Measurements from ENCODE around the gene KRT39.

DNA sequence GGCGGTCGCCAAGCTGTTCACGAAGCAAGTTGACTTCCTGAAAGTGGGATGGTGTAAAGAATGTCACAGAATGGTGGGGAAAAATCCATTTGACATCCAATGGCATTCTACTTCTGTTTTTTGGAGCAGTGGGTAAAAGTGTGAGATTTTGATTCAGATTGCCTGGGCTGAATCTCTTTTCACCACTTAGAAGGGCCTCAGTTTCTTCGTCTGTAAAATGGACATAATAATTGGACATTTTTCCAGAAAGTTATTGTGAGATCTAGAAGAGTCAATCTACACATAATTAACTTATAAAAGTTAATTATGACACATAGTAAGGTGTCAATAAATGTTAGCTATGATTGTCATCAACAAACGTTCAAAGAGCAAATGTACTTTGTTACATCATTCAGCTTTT lies 14.4 kb upstream of the KRT39 start:
- TF ChIP-seq POLR2A (IDR thresholded peaks at IDR 0.05; ENCODE audit: low read length), result no peak
- TF ChIP-seq, protein P1, sequence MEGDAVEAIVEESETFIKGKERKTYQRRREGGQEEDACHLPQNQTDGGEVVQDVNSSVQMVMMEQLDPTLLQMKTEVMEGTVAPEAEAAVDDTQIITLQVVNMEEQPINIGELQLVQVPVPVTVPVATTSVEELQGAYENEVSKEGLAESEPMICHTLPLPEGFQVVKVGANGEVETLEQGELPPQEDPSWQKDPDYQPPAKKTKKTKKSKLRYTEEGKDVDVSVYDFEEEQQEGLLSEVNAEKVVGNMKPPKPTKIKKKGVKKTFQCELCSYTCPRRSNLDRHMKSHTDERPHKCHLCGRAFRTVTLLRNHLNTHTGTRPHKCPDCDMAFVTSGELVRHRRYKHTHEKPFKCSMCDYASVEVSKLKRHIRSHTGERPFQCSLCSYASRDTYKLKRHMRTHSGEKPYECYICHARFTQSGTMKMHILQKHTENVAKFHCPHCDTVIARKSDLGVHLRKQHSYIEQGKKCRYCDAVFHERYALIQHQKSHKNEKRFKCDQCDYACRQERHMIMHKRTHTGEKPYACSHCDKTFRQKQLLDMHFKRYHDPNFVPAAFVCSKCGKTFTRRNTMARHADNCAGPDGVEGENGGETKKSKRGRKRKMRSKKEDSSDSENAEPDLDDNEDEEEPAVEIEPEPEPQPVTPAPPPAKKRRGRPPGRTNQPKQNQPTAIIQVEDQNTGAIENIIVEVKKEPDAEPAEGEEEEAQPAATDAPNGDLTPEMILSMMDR (IDR thresholded peaks at IDR 0.05), result no peak

All from A549 (cell line).